Natural killer cell (primary cell): ENCODE measurements around the gene MUC5B. TPM values are rescaled to one million over a fixed set of nuclear protein-coding genes. Genes with fewer than 3 reads are reported as not detected.

Source experiments
- ATAC-seq, 3 donors: fragments of 150-1000 bp in 2 of 3; fragments of 200-7000 bp in 1 of 3; cut with Tn5 transposase; 1 replicate in 1 of 3; 2 replicates in 2 of 3; pipeline ENCODE4 v1.10.0; 2021; ENCODE audit warnings: mild to moderate bottlenecking in 2 of 3, moderate library complexity in 2 of 3
- DNase-seq, 2 donors: peaks; one replicate each; pipeline versions ENCODE4 v3.0.0 to v3.0.0-alpha.2; 2013 to 2021; ENCODE audit warnings: mixed read lengths in 1 of 2
- H3K27ac ChIP-seq: one replicate; pipeline ENCODE4 v1.5.1; 2013; ENCODE audit warnings: mild to moderate bottlenecking, low read length
- H3K27me3 ChIP-seq: one replicate; pipeline ENCODE4 v1.6.1; 2013; ENCODE audit warnings: low read length; ENCODE audit not compliant: control insufficient read depth, insufficient read depth
- H3K36me3 ChIP-seq: one replicate; pipeline ENCODE4 v1.6.1; 2013; ENCODE audit warnings: low read length; ENCODE audit not compliant: control insufficient read depth, insufficient read depth
- H3K4me1 ChIP-seq: one replicate; pipeline ENCODE4 v1.6.1; 2013; ENCODE audit warnings: low read length; ENCODE audit not compliant: control insufficient read depth, insufficient read depth
- H3K4me3 ChIP-seq: one replicate; pipeline ENCODE4 v1.5.1; 2013; ENCODE audit warnings: low read length
- H3K9me3 ChIP-seq: one replicate; pipeline ENCODE4 v1.6.1; 2013; ENCODE audit warnings: low read length; ENCODE audit not compliant: control insufficient read depth, insufficient read depth
- H3K27ac Mint-ChIP-seq, 2 donors: one replicate each; pipeline ENCODE4 v1.8.0; 2022; ENCODE audit warnings: mild to moderate bottlenecking in 2 of 2, mixed read lengths in 2 of 2, moderate library complexity in 1 of 2
- H3K27me3 Mint-ChIP-seq, 2 donors: one replicate each; pipeline ENCODE4 v1.8.0; 2022; ENCODE audit warnings: low read depth in 2 of 2, mixed read lengths in 2 of 2
- H3K36me3 Mint-ChIP-seq: one replicate; pipeline ENCODE4 v1.8.0; 2022; ENCODE audit warnings: mixed read lengths
- H3K4me1 Mint-ChIP-seq, 2 donors: one replicate each; pipeline ENCODE4 v1.8.0; 2022; ENCODE audit warnings: mixed read lengths in 2 of 2
- H3K4me3 Mint-ChIP-seq: one replicate; pipeline ENCODE4 v1.8.0; 2022; ENCODE audit warnings: mild to moderate bottlenecking, moderate library complexity, mixed read lengths
- H3K9me3 Mint-ChIP-seq, 2 donors: one replicate each; pipeline ENCODE4 v1.8.0; 2022; ENCODE audit warnings: mixed read lengths in 2 of 2
- WGBS: methylation state at CpG from one replicate; pipeline ENCODE4 v1.1.7; 2013; ENCODE audit warnings: missing lambda C conversion rate; ENCODE audit not compliant: insufficient coverage; 5-methylcytosine and 5-hydroxymethylcytosine counted together
- intact Hi-C: fragments of 100-400 bp; cut with micrococcal nuclease; formaldehyde crosslinking; loops from one replicate; pipeline ENCODE4 v1.14.2; 2022
- total RNA-seq, 4 donors: library from RNA; stranded (reverse); fragments of 120-200 nt in 1 of 4; gene quantifications; one replicate each; pipeline versions ENCODE4 v1.2.3 to v1.2.4, GENCODE V29; 2013 to 2022
- TF ChIP-seq, protein P1 (sequence below): fragments of 200-600 bp; IDR thresholded peaks from one replicate; pipeline ENCODE4 v1.8.0; 2022; ENCODE audit warnings: antibody characterized with exemption

Gene MUC5B
- total RNA-seq, 3 donors from 2014 or later (not counting 1 experiment from before 2014, with no cell fraction given): not detected

DNA sequence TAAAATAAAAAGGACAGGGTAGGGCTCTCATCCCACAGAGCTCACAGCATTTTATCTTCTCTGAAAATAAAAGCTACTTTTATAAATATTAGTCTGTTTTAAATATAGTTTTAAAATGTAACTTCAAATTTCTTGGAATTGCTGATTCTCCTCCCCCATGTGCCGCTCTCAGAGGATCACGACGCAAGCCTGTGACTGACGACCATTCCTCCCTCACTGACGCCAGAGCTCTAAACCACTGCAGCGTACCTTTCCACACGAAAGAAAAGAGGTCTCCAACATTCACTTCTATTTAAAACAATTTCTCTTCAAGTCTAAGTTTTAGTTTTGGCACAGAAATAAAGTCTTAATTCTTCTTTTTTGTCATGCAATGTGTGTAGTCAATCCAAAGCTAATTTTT, 77.3 kb downstream of the MUC5B start:
- peaks cover 2% of the 10 kb centered on the region for H3K36me3 ChIP-seq
- Mint-ChIP-seq H3K27me3 (no peaks in the 10 kb centered on the region), H3K4me3 (no peak overlapping the region), H3K36me3 (no peaks in the 10 kb centered on the region), H3K27ac (no peak overlapping the region), H3K9me3 (no peaks in the 10 kb centered on the region), H3K4me1 (peaks cover 19 to 22% of the 10 kb centered on the region in 2 donors)
- no peak overlapping the region for H3K4me3 ChIP-seq
- no peak overlapping the region for H3K27ac ChIP-seq
- WGBS: 85% methylated on average over 7 of the region's 7 CpGs
- no peaks in the 10 kb centered on the region for H3K9me3 ChIP-seq
- no peaks in the 10 kb centered on the region for H3K27me3 ChIP-seq
- ATAC-seq: no peak
- TF ChIP-seq, protein P1, sequence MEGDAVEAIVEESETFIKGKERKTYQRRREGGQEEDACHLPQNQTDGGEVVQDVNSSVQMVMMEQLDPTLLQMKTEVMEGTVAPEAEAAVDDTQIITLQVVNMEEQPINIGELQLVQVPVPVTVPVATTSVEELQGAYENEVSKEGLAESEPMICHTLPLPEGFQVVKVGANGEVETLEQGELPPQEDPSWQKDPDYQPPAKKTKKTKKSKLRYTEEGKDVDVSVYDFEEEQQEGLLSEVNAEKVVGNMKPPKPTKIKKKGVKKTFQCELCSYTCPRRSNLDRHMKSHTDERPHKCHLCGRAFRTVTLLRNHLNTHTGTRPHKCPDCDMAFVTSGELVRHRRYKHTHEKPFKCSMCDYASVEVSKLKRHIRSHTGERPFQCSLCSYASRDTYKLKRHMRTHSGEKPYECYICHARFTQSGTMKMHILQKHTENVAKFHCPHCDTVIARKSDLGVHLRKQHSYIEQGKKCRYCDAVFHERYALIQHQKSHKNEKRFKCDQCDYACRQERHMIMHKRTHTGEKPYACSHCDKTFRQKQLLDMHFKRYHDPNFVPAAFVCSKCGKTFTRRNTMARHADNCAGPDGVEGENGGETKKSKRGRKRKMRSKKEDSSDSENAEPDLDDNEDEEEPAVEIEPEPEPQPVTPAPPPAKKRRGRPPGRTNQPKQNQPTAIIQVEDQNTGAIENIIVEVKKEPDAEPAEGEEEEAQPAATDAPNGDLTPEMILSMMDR: no peak
- no peaks in the 10 kb centered on the region for H3K4me1 ChIP-seq
- intact Hi-C loops: no loop called here
- DNase-seq: no peak

DNA sequence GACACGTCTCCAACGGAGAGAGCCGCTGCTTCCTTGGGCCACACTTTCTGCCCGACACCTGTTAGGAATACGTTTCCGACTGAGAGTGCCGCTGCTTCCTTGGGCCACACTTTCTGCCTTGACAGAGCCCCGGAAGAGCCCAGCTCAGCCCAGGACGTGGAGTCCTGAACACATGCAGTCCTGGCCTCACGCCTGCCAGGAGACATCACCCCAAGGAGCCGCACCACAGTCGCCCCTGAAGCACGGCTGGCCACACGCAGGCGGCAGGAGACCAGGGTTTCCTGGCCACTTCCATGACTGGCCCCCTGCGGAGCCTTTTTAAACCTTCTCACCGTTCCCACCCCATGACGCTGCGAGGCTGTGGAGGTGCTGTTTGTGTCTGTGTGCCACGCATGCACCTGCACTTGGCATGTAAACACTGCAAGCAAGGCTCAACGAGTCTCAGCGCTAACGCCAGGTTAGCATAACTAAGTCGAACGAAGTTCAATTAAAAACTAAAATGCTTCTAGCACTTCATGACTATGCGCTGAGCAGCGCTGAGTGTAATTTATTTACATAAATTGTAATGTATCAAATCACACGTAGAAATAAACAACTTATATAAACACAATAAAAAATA, 77.8 kb downstream of the MUC5B start:
- 97% methylated on average over 25 of the region's 28 CpGs for WGBS
- H3K4me1 Mint-ChIP-seq: peaks cover 19 to 24% of the 10 kb centered on the region in 2 donors
- Histone ChIP-seq H3K4me3 (no peak overlapping the region), H3K4me1 (no peaks in the 10 kb centered on the region), H3K9me3 (no peaks in the 10 kb centered on the region), H3K27ac (no peak overlapping the region), H3K27me3 (no peaks in the 10 kb centered on the region), H3K36me3 (peaks cover 2% of the 10 kb centered on the region)
- TF ChIP-seq, protein P1: no peak
- ATAC-seq (no peak), DNase-seq (no peak)
- no peaks in the 10 kb centered on the region for H3K36me3 Mint-ChIP-seq
- no peak overlapping the region for H3K4me3 Mint-ChIP-seq
- intact Hi-C loops: no loop called here
- no peak overlapping the region for H3K27ac Mint-ChIP-seq
- no peaks in the 10 kb centered on the region for H3K27me3 Mint-ChIP-seq
- no peaks in the 10 kb centered on the region for H3K9me3 Mint-ChIP-seq

- WGBS: 91% methylated on average over 22 of the region's 22 CpGs
- H3K4me1 Mint-ChIP-seq: peaks cover 19 to 31% of the 10 kb centered on the region in 2 donors
- H3K27ac ChIP-seq: no peak overlapping the region
Observed at GRCh38 chr11:1301220-1302000, 78.5 kb downstream of the MUC5B start.

More at GRCh38 chr11:1301220-1302000, 78.5 kb downstream of the MUC5B start:
- Histone ChIP-seq H3K9me3 (no peaks in the 10 kb centered on the region), H3K4me1 (peaks cover 3% of the 10 kb centered on the region), H3K36me3 (peaks cover 2% of the 10 kb centered on the region), H3K27me3 (no peaks in the 10 kb centered on the region), H3K4me3 (no peak overlapping the region)
- TF ChIP-seq, protein P1: no peak
- Mint-ChIP-seq H3K27ac (peak overlapping the region in 1 of 2 donors; percentile 40), H3K36me3 (no peaks in the 10 kb centered on the region), H3K9me3 (no peaks in the 10 kb centered on the region), H3K27me3 (no peaks in the 10 kb centered on the region), H3K4me3 (no peak overlapping the region)
- DNase-seq (no peak), ATAC-seq (no peak)
- intact Hi-C loops: no loop called here
